Left lung (tissue), 10 donors: ENCODE results near the gene RHOT1. TPM values are rescaled to one million over a fixed set of nuclear protein-coding genes. Genes with fewer than 3 reads are reported as not detected.
"Not testable (repeated sequence)": the region's sequence is repeated elsewhere in the genome, so short reads cannot be mapped to it uniquely, and the experiment has no call there.

Experiments used
- ATAC-seq: fragments of 200-7000 bp; cut with Tn5 transposase; one replicate; pipeline ENCODE4 v1.9.1; 2020; ENCODE audit warnings: moderate library complexity
- DNase-seq, 4 donors: peaks; one replicate each; pipeline ENCODE4 v3.0.0-alpha.2; 2013 to 2020
- H3K27ac ChIP-seq, 2 donors: fragments of 200-600 bp; sonication (generic) in 1 of 2; one replicate each; pipeline versions ENCODE4 v1.5.0 to v1.8.0; 2020 to 2021
- H3K27me3 ChIP-seq, 2 donors: fragments of 200-600 bp; sonication (generic) in 1 of 2; one replicate each; pipeline versions ENCODE4 v1.5.0 to v1.8.0; 2020 to 2021
- H3K36me3 ChIP-seq, 2 donors: fragments of 200-600 bp; sonication (generic) in 1 of 2; one replicate each; pipeline versions ENCODE4 v1.5.0 to v1.8.0; 2020 to 2021
- H3K4me1 ChIP-seq, 2 donors: fragments of 200-600 bp; one replicate each; pipeline ENCODE4 v1.8.0; 2021
- H3K4me3 ChIP-seq, 2 donors: fragments of 200-600 bp; sonication (generic) in 1 of 2; one replicate each; pipeline versions ENCODE4 v1.5.0 to v1.8.0; 2020 to 2021; ENCODE audit warnings: mild to moderate bottlenecking in 1 of 2
- H3K9me3 ChIP-seq, 2 donors: fragments of 200-600 bp; sonication (generic) in 1 of 2; one replicate each; pipeline versions ENCODE4 v1.5.0 to v1.8.0; 2020 to 2021
- intact Hi-C, 2 donors: fragments of 100-400 bp; cut with DNase I; formaldehyde crosslinking; loops; one replicate each; pipeline versions ENCODE4 v1.11.2 to v1.14.2; 2022
- polyA plus RNA-seq, 6 donors: library from polyadenylated mRNA; unstranded; fragments of 120-200 nt; gene quantifications; one replicate each; pipeline ENCODE4 v1.2.1, GENCODE V29; 2013; ENCODE audit not compliant: insufficient read length in 6 of 6
- total RNA-seq, 2 donors: library from RNA; stranded (reverse); fragmentation: NEBNext Ultra II Directional; extraction: Animal tissue kit (Norgen Biotek cat#: 25700); gene quantifications; one replicate each; pipeline ENCODE4 v1.2.1, GENCODE V29; 2021
- TF ChIP-seq, protein P1 (sequence below), 2 donors: fragments of 200-600 bp; sonication (generic) in 1 of 2; IDR thresholded peaks; one replicate each; pipeline versions ENCODE4 v1.5.0 to v1.8.0; 2021; ENCODE audit warnings: antibody characterized with exemption in 2 of 2
- donor health status: DM: no; HTN: yes; CAD: no.
- donor health status: DM: no; HTN: no; CAD: no.

The RHOT1 gene
- total and polyA plus RNA-seq, 8 donors, result 37.9 to 65.6 (median 58.5) TPM

DNA sequence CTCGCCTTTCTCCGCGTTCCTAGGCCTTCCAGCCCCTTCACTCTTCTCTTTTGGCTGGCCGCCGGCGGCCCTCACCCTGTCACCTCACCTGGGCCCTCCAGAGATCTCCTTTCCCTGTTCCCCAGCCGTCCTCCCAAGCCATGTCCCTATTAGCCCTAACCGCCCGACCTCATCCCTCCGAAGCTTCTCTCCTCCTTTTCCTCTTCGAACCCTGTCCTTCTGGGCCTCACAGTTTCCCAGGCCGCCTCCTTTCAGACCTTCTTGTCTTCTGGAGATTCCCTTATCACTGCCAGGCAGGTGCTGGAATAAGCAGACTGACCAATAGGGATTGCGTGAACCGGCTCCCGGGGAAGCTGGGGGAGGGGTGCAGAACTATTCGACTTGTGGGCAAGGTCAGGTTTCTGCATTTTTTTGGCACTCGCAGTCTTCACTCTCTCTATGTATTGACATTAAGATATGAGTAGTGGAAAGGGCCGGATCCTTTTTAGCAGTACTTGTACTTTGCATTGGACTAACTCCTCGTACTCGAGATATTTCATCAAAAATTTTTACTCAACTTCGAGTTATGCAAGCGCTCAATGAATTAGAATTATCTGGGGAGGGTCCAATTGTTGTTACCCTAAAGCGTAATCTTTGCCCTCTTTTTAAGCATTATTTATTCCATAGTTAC, 690 bp downstream of the RHOT1 start:
- ATAC-seq, result peak; percentile 69
- Histone ChIP-seq H3K4me3 (peak overlapping the region; percentile 79 to 83), H3K27ac (peak overlapping the region; percentile 96 to 97), H3K9me3 (no peaks in the 10 kb centered on the region), H3K27me3 (no peaks in the 10 kb centered on the region), H3K4me1 (peaks cover 6 to 66% of the 10 kb centered on the region in 2 donors), H3K36me3 (peaks cover 0 to 12% of the 10 kb centered on the region in 2 donors)
- peak; percentile 30 to 87 (median 78) for DNase-seq
- intact Hi-C loops, result no loop called here
- TF ChIP-seq, protein P1, sequence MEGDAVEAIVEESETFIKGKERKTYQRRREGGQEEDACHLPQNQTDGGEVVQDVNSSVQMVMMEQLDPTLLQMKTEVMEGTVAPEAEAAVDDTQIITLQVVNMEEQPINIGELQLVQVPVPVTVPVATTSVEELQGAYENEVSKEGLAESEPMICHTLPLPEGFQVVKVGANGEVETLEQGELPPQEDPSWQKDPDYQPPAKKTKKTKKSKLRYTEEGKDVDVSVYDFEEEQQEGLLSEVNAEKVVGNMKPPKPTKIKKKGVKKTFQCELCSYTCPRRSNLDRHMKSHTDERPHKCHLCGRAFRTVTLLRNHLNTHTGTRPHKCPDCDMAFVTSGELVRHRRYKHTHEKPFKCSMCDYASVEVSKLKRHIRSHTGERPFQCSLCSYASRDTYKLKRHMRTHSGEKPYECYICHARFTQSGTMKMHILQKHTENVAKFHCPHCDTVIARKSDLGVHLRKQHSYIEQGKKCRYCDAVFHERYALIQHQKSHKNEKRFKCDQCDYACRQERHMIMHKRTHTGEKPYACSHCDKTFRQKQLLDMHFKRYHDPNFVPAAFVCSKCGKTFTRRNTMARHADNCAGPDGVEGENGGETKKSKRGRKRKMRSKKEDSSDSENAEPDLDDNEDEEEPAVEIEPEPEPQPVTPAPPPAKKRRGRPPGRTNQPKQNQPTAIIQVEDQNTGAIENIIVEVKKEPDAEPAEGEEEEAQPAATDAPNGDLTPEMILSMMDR (IDR thresholded peaks at IDR 0.05), result no peak

DNA sequence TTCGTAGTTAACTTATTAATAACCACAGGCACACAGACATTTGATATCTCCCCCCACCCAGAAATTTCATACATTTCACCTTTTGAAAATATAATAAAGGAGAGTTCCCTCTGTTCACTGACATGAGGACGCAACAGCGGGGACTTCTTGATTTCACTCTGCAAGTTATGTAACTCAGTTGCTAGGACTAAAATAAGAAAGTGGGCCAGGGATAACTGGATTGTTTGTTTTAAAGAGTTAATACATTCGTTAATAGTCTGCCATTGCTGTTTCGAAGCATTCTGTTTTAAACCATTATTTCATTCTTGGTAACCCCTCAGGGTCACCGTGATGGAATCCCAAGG, 1.2 kb downstream of the RHOT1 start:
- peaks cover 0 to 12% of the 10 kb centered on the region in 2 donors for H3K36me3 ChIP-seq
- H3K4me3 ChIP-seq, result peak overlapping the region; percentile 79 to 83
- peaks cover 6 to 69% of the 10 kb centered on the region in 2 donors for H3K4me1 ChIP-seq
- H3K27me3 ChIP-seq, result no peaks in the 10 kb centered on the region
- intact Hi-C loops, result no loop called here
- DNase-seq, result no peak
- TF ChIP-seq, protein P1 (IDR thresholded peaks at IDR 0.05), result no peak
- H3K27ac ChIP-seq, result peak overlapping the region; percentile 96 to 97
- H3K9me3 ChIP-seq, result no peaks in the 10 kb centered on the region
- ATAC-seq, result no peak

GRCh38 chr17:32144442-32144841, 2.1 kb downstream of the RHOT1 start:
- H3K36me3 ChIP-seq, result peaks cover 0 to 12% of the 10 kb centered on the region in 2 donors
- intact Hi-C loops, H3K27me3 ChIP-seq, ATAC-seq, DNase-seq, H3K9me3 ChIP-seq: not testable (repeated sequence)
- H3K4me1 ChIP-seq, result peaks cover 6 to 63% of the 10 kb centered on the region in 2 donors
- peak overlapping the region in 1 of 2 donors; percentile 83 for H3K4me3 ChIP-seq
- peak overlapping the region; percentile 96 to 97 for H3K27ac ChIP-seq

DNA sequence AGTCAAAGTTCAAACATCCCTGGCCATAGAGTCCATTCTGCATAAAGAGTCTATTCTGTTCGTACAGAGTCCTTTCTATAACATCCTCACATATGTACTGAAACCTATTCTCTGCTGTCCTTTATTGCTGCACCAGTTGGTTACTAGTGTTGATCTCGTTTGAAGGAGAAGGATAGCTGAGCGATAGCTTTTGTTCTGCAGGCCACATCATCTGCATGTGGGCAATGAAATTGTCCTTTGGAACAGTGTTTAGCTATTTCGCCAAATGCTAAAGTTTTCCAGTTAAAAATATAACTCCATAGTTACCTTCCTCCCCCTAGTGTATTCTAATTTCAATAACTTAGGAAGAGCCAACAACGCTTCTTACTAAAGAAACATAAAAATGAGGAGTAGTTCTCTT, 6.0 kb downstream of the RHOT1 start:
- ATAC-seq (no peak), DNase-seq (no peak)
- H3K36me3 ChIP-seq, result peaks cover 0 to 20% of the 10 kb centered on the region in 2 donors
- H3K27me3 ChIP-seq, result no peaks in the 10 kb centered on the region
- intact Hi-C loops, result no loop called here
- peaks cover 6 to 69% of the 10 kb centered on the region in 2 donors for H3K4me1 ChIP-seq
- TF ChIP-seq, protein P1 (IDR thresholded peaks at IDR 0.05), result no peak
- no peak overlapping the region for H3K27ac ChIP-seq
- H3K4me3 ChIP-seq, result no peak overlapping the region
- H3K9me3 ChIP-seq, result no peaks in the 10 kb centered on the region

GRCh38 chr17:32150358-32150757, 8.1 kb downstream of the RHOT1 start:
- no peak for DNase-seq
- Histone ChIP-seq H3K27me3 (no peaks in the 10 kb centered on the region), H3K9me3 (no peaks in the 10 kb centered on the region), H3K36me3 (peaks cover 0 to 40% of the 10 kb centered on the region in 2 donors), H3K4me1 (peaks cover 0 to 49% of the 10 kb centered on the region in 2 donors), H3K4me3 (no peak overlapping the region), H3K27ac (no peak overlapping the region)
- TF ChIP-seq, protein P1 (IDR thresholded peaks at IDR 0.05), result no peak
- ATAC-seq, result no peak
- intact Hi-C loops, result no loop called here
